Prostate gland (tissue), 2 donors: Measurements from ENCODE around the gene INSYN2B. TPM values are rescaled to one million over a fixed set of nuclear protein-coding genes. Genes with fewer than 3 reads are reported as not detected.

Experiments used
- DNase-seq: peaks from one replicate; pipeline ENCODE4 v3.0.0-alpha.2; 2019; ENCODE audit warnings: low spot score
- H3K27ac ChIP-seq, 2 donors: fragments of 200-600 bp; sonication (generic); 2 replicates each; pipeline ENCODE4 v1.5.1; 2017 to 2019
- H3K27me3 ChIP-seq: fragments of 200-600 bp; sonication (generic); replicated peaks from 2 replicates; pipeline ENCODE4 v1.5.1; 2019; ENCODE audit not compliant: insufficient read depth
- H3K36me3 ChIP-seq, 2 donors: fragments of 200-600 bp; sonication (generic); 1 replicate in 1 of 2; 2 replicates in 1 of 2; pipeline versions ENCODE4 v1.5.1 to v1.8.1; 2017 to 2019
- H3K4me1 ChIP-seq: fragments of 200-600 bp; sonication (generic); replicated peaks from 2 replicates; pipeline ENCODE4 v1.5.1; 2019
- H3K4me3 ChIP-seq, 2 donors: fragments of 200-600 bp; sonication (generic); 2 replicates each; pipeline ENCODE4 v1.5.1; 2017 to 2019
- H3K9me3 ChIP-seq: fragments of 200-600 bp; sonication (generic); 2 replicates; pipeline ENCODE4 v1.5.1; 2017
- POLR2A ChIP-seq: fragments of 450-650 bp; IDR thresholded peaks from one replicate; pipeline ENCODE4 v1.6.1; 2016; ENCODE audit warnings: antibody characterized with exemption, mild to moderate bottlenecking
- POLR2AphosphoS5 ChIP-seq: sonication (generic); formaldehyde crosslinking; IDR thresholded peaks from one replicate; pipeline ENCODE4 v1.6.1; 2017; ENCODE audit warnings: antibody characterized with exemption
- WGBS: methylation state at CpG from one replicate; pipeline ENCODE4 v1.1.5; 2018; 5-methylcytosine and 5-hydroxymethylcytosine counted together
- intact Hi-C: fragments of 100-400 bp; cut with DNase I; formaldehyde crosslinking; loops from one replicate; pipeline ENCODE4 v1.14.2; 2022
- total RNA-seq, 2 donors: library from RNA; depleted of rRNA; stranded (reverse); fragments of >200 nt; gene quantifications; one replicate each; pipeline ENCODE4 v1.1.0, GENCODE V29; 2016
- TF ChIP-seq, protein P1 (sequence below), 4 experiments: fragments of 200-600 bp in 2 of 4; fragments of 450-650 bp in 2 of 4; sonication (generic) in 2 of 4; IDR thresholded peaks; 1 replicate in 3 of 4; 2 replicates in 1 of 4; pipeline ENCODE4 v1.5.1; 2016 to 2019; ENCODE audit warnings: antibody characterized with exemption in 4 of 4, mild to moderate bottlenecking in 2 of 4, moderate library complexity in 2 of 4

The INSYN2B gene
- total RNA-seq, 2 donors from 2014 or later, result 0.17 to 8.4 TPM

DNA sequence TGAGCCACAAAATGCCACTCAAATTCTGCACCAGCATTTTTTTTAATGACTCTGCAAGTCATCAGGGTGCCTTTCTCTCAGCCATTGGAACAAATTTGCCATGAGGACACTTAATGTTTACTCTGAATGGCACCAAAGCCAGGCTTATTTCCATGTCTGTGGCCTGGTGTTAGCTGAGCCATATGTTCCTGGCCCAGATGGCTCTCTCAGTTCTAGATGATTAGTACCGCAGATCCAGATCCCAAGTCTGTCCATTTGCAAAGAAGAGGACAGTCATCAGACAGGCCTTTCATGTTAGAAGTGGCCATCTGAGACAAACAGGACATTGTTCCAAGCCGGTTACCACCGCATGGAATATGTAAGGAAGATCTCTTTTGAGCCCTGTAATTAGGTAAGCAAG is 70.3 kb downstream of the INSYN2B start:
- H3K27ac ChIP-seq, result no peak overlapping the region

DNA sequence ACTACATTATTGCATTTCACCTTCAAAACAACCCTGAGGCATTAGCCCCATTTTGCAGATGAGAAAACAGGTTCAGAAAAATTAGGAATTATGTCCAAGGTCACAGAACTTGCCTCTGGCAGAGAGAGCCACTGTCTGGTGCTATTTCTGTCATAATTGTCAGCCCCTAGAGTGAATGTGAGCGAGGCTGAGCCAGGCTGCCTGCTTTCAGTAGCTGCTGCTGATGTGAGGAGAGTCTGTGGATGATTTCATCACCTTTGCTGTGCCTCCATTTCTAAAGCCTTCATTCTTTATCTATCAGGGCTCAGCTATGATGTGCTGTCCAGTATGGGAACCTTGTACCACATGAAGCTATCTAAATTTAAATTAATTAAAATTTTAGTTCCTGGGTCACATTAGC is 71.4 kb downstream of the INSYN2B start:
- H3K9me3 ChIP-seq, result no peaks in the 10 kb centered on the region
- no peak overlapping the region for H3K27ac ChIP-seq
- WGBS, result 89% methylated on average over 1 of the region's 1 CpG
- intact Hi-C loops, result no loop called here
- no peak overlapping the region for H3K4me3 ChIP-seq
- TF ChIP-seq POLR2AphosphoS5 (no peak), POLR2A (no peak)
- no peaks in the 10 kb centered on the region for H3K27me3 ChIP-seq
- H3K4me1 ChIP-seq, result no peaks in the 10 kb centered on the region
- DNase-seq, result no peak
- H3K36me3 ChIP-seq, result no peaks in the 10 kb centered on the region

More for the DNA sequence above, 70.3 kb downstream of the INSYN2B start:
- Histone ChIP-seq H3K27me3 (no peaks in the 10 kb centered on the region), H3K9me3 (no peaks in the 10 kb centered on the region), H3K36me3 (no peaks in the 10 kb centered on the region), H3K4me3 (no peak overlapping the region), H3K4me1 (no peaks in the 10 kb centered on the region)
- intact Hi-C loops, result no loop called here
- 80% methylated on average over 3 of the region's 3 CpGs for WGBS
- DNase-seq, result no peak
- TF ChIP-seq, protein P1, sequence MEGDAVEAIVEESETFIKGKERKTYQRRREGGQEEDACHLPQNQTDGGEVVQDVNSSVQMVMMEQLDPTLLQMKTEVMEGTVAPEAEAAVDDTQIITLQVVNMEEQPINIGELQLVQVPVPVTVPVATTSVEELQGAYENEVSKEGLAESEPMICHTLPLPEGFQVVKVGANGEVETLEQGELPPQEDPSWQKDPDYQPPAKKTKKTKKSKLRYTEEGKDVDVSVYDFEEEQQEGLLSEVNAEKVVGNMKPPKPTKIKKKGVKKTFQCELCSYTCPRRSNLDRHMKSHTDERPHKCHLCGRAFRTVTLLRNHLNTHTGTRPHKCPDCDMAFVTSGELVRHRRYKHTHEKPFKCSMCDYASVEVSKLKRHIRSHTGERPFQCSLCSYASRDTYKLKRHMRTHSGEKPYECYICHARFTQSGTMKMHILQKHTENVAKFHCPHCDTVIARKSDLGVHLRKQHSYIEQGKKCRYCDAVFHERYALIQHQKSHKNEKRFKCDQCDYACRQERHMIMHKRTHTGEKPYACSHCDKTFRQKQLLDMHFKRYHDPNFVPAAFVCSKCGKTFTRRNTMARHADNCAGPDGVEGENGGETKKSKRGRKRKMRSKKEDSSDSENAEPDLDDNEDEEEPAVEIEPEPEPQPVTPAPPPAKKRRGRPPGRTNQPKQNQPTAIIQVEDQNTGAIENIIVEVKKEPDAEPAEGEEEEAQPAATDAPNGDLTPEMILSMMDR (IDR thresholded peaks at IDR 0.05), result no peak
- TF ChIP-seq POLR2AphosphoS5 (no peak), POLR2A (no peak)

DNA sequence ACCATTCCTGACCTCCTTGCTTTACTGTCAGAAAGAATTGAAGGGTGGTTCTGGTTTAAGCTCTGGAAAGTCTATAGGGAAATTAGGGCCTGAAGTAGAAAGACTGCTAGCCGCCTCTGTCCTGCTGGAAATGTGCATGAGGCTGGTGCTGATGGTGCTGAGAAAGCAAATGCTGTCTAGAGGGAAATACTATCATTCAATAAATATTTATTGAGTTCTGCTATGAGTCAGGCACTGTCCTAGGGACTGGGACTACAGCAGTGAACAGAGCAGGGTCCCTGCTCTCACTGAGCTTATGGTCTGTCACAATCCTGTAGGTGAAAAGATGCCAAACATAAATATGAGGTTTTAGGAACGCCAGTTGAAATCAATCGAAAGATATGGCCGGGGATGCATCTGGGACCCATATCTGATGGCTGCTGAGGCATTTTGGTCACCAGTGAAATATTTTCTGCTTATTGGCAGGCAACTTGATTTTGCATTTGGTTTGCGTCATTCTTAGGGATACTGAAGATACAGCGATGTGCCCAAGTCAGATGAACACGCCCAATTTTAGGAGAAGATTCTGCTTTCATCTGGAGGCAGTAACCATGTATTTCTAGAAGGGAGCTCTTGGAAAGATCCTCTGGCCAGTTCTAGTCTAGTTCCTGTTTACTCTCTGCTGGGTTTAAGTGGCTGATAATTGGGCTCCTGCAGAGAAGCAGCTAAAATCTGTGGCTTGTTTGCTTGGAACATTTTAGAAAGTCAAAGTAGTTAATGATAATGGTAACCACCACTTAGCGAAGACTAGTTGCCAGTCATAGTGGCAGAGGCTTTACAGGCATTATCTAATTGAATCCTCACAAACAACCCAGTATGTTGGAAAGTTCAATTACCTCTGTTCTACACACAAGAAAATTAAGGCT is 73.3 kb downstream of the INSYN2B start:
- H3K4me3 ChIP-seq, result no peak overlapping the region
- no peaks in the 10 kb centered on the region for H3K9me3 ChIP-seq
- H3K4me1 ChIP-seq, result no peaks in the 10 kb centered on the region
- no peaks in the 10 kb centered on the region for H3K27me3 ChIP-seq
- WGBS, result 85% methylated on average over 8 of the region's 8 CpGs
- no peaks in the 10 kb centered on the region for H3K36me3 ChIP-seq
- H3K27ac ChIP-seq, result no peak overlapping the region
- TF ChIP-seq POLR2AphosphoS5, result no peak
- TF ChIP-seq, protein P1 (IDR thresholded peaks at IDR 0.05), result no peak
- TF ChIP-seq POLR2A, result no peak
- DNase-seq, result no peak
- intact Hi-C loops, result no loop called here

DNA sequence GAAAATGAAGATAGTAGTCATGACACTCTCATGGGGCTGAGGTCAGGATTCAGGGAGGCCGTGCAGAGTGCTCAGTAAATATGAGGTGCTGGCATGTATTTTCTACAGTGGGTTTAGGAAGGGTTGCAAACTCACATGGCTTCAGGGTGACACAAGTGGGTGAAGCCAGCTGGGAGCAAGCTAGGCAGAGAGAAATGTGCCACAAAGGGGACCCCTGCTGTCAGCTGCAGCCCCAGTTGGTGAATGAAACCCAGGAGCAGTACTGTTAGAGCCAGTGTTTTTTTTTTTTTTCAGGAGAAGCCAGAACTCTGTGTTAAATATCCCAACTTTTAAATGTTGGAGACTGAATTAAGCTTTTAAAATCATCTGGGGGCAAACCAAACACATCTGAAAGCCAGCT is 75.3 kb downstream of the INSYN2B start:
- WGBS, result 100% methylated on average over 1 of the region's 1 CpG
- H3K36me3 ChIP-seq, result no peaks in the 10 kb centered on the region
- H3K27me3 ChIP-seq, result no peaks in the 10 kb centered on the region
- DNase-seq, result no peak
- H3K4me1 ChIP-seq, result no peaks in the 10 kb centered on the region
- no peak overlapping the region for H3K27ac ChIP-seq
- no peak overlapping the region for H3K4me3 ChIP-seq
- intact Hi-C loops, result no loop called here
- TF ChIP-seq, protein P1 (IDR thresholded peaks at IDR 0.05), result no peak
- TF ChIP-seq POLR2AphosphoS5 (no peak), POLR2A (no peak)
- H3K9me3 ChIP-seq, result no peaks in the 10 kb centered on the region

DNA sequence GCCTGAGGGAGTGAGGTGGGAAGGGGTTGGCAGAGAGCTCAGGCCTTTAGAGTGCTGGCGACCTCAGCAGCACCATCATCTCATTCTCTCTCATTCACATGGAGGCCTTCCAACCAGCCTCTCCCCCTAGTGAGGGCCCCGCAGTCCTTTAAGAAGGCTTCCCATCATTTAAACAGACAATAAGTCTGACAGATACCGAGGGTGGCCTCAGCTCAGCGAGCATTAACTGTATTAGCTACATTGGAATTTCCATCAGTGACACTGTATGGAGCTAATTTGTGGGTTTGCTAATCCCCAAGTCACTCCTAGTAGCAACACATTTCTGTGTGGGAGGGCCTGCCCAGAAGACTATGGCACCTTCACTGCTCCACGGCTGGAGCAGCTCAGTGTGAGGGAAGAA is 75.8 kb downstream of the INSYN2B start:
- intact Hi-C loops, result no loop called here
- TF ChIP-seq POLR2AphosphoS5 (no peak), POLR2A (no peak)
- TF ChIP-seq, protein P1 (IDR thresholded peaks at IDR 0.05), result no peak
- Histone ChIP-seq H3K36me3 (no peaks in the 10 kb centered on the region), H3K4me3 (no peak overlapping the region), H3K27ac (no peak overlapping the region), H3K9me3 (no peaks in the 10 kb centered on the region), H3K4me1 (no peaks in the 10 kb centered on the region), H3K27me3 (no peaks in the 10 kb centered on the region)
- no peak for DNase-seq
- 63% methylated on average over 5 of the region's 5 CpGs for WGBS
